ENCODE results near the gene TEX11.

- TF ChIP-seq SMARCA5 (IDR thresholded peaks at IDR 0.05) (no peak), POLR2A (IDR thresholded peaks at IDR 0.05; ENCODE audit: low read depth, low read length) (no peak), TCF7 (IDR thresholded peaks at IDR 0.05; ENCODE audit: borderline replicate concordance) (no peak), CEBPZ (IDR thresholded peaks at IDR 0.05; ENCODE audit: low read depth, low read length) (no peak), NR2C2 (IDR thresholded peaks at IDR 0.05; ENCODE audit: borderline replicate concordance, control insufficient read depth, insufficient read length, low read depth) (no peak), EZH2 (IDR thresholded peaks at IDR 0.05; ENCODE audit: borderline replicate concordance, control insufficient read depth, low read depth, low read length) (no peak), CHD4 (IDR thresholded peaks at IDR 0.05) (no peak), FOXK2 (IDR thresholded peaks at IDR 0.05) (no peak), RCOR1 (conservative IDR thresholded peaks at IDR 0.05; ENCODE audit: low read depth, low read length) (no peak)
- TF ChIP-seq, protein P1, sequence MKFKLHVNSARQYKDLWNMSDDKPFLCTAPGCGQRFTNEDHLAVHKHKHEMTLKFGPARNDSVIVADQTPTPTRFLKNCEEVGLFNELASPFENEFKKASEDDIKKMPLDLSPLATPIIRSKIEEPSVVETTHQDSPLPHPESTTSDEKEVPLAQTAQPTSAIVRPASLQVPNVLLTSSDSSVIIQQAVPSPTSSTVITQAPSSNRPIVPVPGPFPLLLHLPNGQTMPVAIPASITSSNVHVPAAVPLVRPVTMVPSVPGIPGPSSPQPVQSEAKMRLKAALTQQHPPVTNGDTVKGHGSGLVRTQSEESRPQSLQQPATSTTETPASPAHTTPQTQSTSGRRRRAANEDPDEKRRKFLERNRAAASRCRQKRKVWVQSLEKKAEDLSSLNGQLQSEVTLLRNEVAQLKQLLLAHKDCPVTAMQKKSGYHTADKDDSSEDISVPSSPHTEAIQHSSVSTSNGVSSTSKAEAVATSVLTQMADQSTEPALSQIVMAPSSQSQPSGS (IDR thresholded peaks at IDR 0.05; ENCODE audit: low read length), result no peak
- TF ChIP-seq, protein P2, sequence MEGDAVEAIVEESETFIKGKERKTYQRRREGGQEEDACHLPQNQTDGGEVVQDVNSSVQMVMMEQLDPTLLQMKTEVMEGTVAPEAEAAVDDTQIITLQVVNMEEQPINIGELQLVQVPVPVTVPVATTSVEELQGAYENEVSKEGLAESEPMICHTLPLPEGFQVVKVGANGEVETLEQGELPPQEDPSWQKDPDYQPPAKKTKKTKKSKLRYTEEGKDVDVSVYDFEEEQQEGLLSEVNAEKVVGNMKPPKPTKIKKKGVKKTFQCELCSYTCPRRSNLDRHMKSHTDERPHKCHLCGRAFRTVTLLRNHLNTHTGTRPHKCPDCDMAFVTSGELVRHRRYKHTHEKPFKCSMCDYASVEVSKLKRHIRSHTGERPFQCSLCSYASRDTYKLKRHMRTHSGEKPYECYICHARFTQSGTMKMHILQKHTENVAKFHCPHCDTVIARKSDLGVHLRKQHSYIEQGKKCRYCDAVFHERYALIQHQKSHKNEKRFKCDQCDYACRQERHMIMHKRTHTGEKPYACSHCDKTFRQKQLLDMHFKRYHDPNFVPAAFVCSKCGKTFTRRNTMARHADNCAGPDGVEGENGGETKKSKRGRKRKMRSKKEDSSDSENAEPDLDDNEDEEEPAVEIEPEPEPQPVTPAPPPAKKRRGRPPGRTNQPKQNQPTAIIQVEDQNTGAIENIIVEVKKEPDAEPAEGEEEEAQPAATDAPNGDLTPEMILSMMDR (IDR thresholded peaks at IDR 0.05 in 2 of 3, conservative IDR thresholded peaks at IDR 0.05 in 1 of 3; ENCODE audit: control insufficient read depth in 2 of 3, extremely low read depth in 1 of 3, insufficient read depth in 1 of 3, low read depth in 3 of 3, low read length in 3 of 3), result no peak
Measured at GRCh38 chrX:70656304-70656703, 252.2 kb downstream of the TEX11 start.

Data from GM12878 (cell line).